ENCODE measurements around the gene CSNK1G1. TPM values are rescaled to one million over a fixed set of nuclear protein-coding genes. Genes with fewer than 3 reads are reported as not detected.
"Not testable (repeated sequence)": the region's sequence is repeated elsewhere in the genome, so short reads cannot be mapped to it uniquely, and the experiment has no call there.

The CSNK1G1 gene
- total and polyA plus RNA-seq, 12 donors, result 1.9 to 9.4 (median 7.4) TPM

- ATAC-seq, result peak in 2 of 8 donors; percentile 47 to 49
- Histone ChIP-seq H3K27ac (no peak overlapping the region), H3K4me1 (peaks cover 0 to 3% (median 0%) of the 10 kb centered on the region in 9 donors), H3K36me3 (peaks cover 0 to 100% (median 71%) of the 10 kb centered on the region in 9 donors), H3K9me3 (no peaks in the 10 kb centered on the region), H3K4me3 (no peak overlapping the region), H3K27me3 (no peaks in the 10 kb centered on the region)
- no peak for DNase-seq
- intact Hi-C loops (cut with DNase I), result no loop called here
- TF ChIP-seq CTCF (IDR thresholded peaks at IDR 0.05), result no peak
- WGBS, 2 donors, result 89 to 95% methylated on average over 3 of the region's 3 CpGs
These were observed 233.0 kb downstream of the CSNK1G1 start for GRCh38 chr15:64122936-64123351.

- H3K4me3 ChIP-seq, result no peak overlapping the region
- DNase-seq (no peak), ATAC-seq (no peak)
- no peak for TF ChIP-seq CTCF (IDR thresholded peaks at IDR 0.05)
- no peaks in the 10 kb centered on the region for H3K9me3 ChIP-seq
- peaks cover 0 to 100% (median 66%) of the 10 kb centered on the region in 9 donors for H3K36me3 ChIP-seq
- no peaks in the 10 kb centered on the region for H3K27me3 ChIP-seq
- H3K4me1 ChIP-seq, result no peaks in the 10 kb centered on the region
- no peak overlapping the region for H3K27ac ChIP-seq
- intact Hi-C loops (cut with DNase I), result no loop called here
- 84 to 93% methylated on average over 1 of the region's 1 CpG for WGBS, 2 donors
These were observed 233.5 kb downstream of the CSNK1G1 start for GRCh38 chr15:64122444-64122843.

- H3K36me3 ChIP-seq, result peaks cover 0 to 100% (median 58%) of the 10 kb centered on the region in 9 donors
- no peak for TF ChIP-seq CTCF (IDR thresholded peaks at IDR 0.05)
- H3K27me3 ChIP-seq, result no peaks in the 10 kb centered on the region
- no peaks in the 10 kb centered on the region for H3K4me1 ChIP-seq
- 91 to 92% methylated on average over 4 of the region's 4 CpGs for WGBS, 2 donors
- ATAC-seq (no peak), DNase-seq (no peak)
- intact Hi-C loops (cut with DNase I), result no loop called here
- H3K27ac ChIP-seq, result no peak overlapping the region
- H3K9me3 ChIP-seq, result no peaks in the 10 kb centered on the region
- H3K4me3 ChIP-seq, result no peak overlapping the region
These were observed 234.4 kb downstream of the CSNK1G1 start for GRCh38 chr15:64121614-64122013.

GRCh38 chr15:64120322-64120721 is 235.7 kb downstream of the CSNK1G1 start:
- H3K36me3 ChIP-seq, result peaks cover 0 to 100% (median 66%) of the 10 kb centered on the region in 9 donors
- WGBS, 2 donors, result 93 to 96% methylated on average over 2 of the region's 2 CpGs
- H3K27me3 ChIP-seq; DNase-seq; ATAC-seq; H3K9me3 ChIP-seq; H3K4me1 ChIP-seq; H3K4me3 ChIP-seq; intact Hi-C loops (cut with DNase I); H3K27ac ChIP-seq: not testable (repeated sequence)

- no peak for TF ChIP-seq CTCF (IDR thresholded peaks at IDR 0.05)
- ATAC-seq, result no peak
- intact Hi-C loops (cut with DNase I), result no loop called here
These were observed 238.1 kb downstream of the CSNK1G1 start for GRCh38 chr15:64117759-64118487.

More at GRCh38 chr15:64117759-64118487, 238.1 kb downstream of the CSNK1G1 start:
- H3K27me3 ChIP-seq, result no peaks in the 10 kb centered on the region
- peaks cover 0 to 100% (median 79%) of the 10 kb centered on the region in 9 donors for H3K36me3 ChIP-seq
- H3K4me3 ChIP-seq, result no peak overlapping the region
- H3K4me1 ChIP-seq, result peaks cover 0 to 8% (median 0%) of the 10 kb centered on the region in 9 donors
- no peak overlapping the region for H3K27ac ChIP-seq
- no peak for DNase-seq
- H3K9me3 ChIP-seq, result no peaks in the 10 kb centered on the region
- 88 to 89% methylated on average over 5 of the region's 5 CpGs for WGBS, 2 donors

All from heart right ventricle (tissue), 16 donors.